NB4 (cell line): ENCODE measurements around the gene JCAD.

Experiments
- DNase-seq: peaks from one replicate; pipeline ENCODE4 v3.0.0; 2010; ENCODE audit warnings: low read depth
- H3K4me3 ChIP-seq: one replicate; pipeline ENCODE4 v1.5.1; 2011; ENCODE audit warnings: mild to moderate bottlenecking, low read depth, low read length, moderate library complexity
- CTCF ChIP-seq: IDR thresholded peaks from one replicate; pipeline ENCODE4 v1.5.1; 2012; ENCODE audit warnings: low read depth, low read length
- MAX ChIP-seq: IDR thresholded peaks from 2 replicates; pipeline ENCODE4 v1.6.1; 2011; ENCODE audit warnings: low read depth, low read length
- MYC ChIP-seq: IDR thresholded peaks from 2 replicates; pipeline ENCODE4 v1.6.1; 2011; ENCODE audit warnings: low read depth, low read length
- POLR2A ChIP-seq: IDR thresholded peaks from 2 replicates; pipeline ENCODE4 v1.6.1; 2011; ENCODE audit warnings: mild to moderate bottlenecking; ENCODE audit not compliant: insufficient read length; ENCODE audit errors: extremely low read depth

JCAD gene

GRCh38 chr10:29974773-29975172, 84.6 kb downstream of the JCAD start:
- no peak for DNase-seq
- TF ChIP-seq MAX (no peak), CTCF (no peak), MYC (no peak), POLR2A (no peak)
- no peak overlapping the region for H3K4me3 ChIP-seq

GRCh38 chr10:29973921-29974320, 85.5 kb downstream of the JCAD start:
- TF ChIP-seq MYC (no peak), MAX (no peak), POLR2A (no peak), CTCF (no peak)
- H3K4me3 ChIP-seq: no peak overlapping the region
- DNase-seq: no peak

GRCh38 chr10:29970576-29970975, 88.8 kb downstream of the JCAD start:
- DNase-seq: no peak
- TF ChIP-seq MAX (no peak), CTCF (no peak), POLR2A (no peak)
- no peak overlapping the region for H3K4me3 ChIP-seq

- no peak for DNase-seq
- H3K4me3 ChIP-seq: no peak overlapping the region
- TF ChIP-seq POLR2A (no peak), MYC (no peak), MAX (no peak), CTCF (no peak)
Measured at GRCh38 chr10:29970012-29970396, 89.4 kb downstream of the JCAD start.

GRCh38 chr10:29969255-29970011, 90.0 kb downstream of the JCAD start:
- no peak for TF ChIP-seq POLR2A
- TF ChIP-seq CTCF: no peak
- TF ChIP-seq MAX: no peak
- TF ChIP-seq MYC: no peak
- DNase-seq: no peak
- H3K4me3 ChIP-seq: no peak overlapping the region

GRCh38 chr10:29968585-29968984, 90.8 kb downstream of the JCAD start:
- no peak overlapping the region for H3K4me3 ChIP-seq
- DNase-seq: no peak
- no peak for TF ChIP-seq CTCF
- no peak for TF ChIP-seq POLR2A
- no peak for TF ChIP-seq MAX
- TF ChIP-seq MYC: no peak
